Measurements from ENCODE around the gene PKDREJ.

DNA sequence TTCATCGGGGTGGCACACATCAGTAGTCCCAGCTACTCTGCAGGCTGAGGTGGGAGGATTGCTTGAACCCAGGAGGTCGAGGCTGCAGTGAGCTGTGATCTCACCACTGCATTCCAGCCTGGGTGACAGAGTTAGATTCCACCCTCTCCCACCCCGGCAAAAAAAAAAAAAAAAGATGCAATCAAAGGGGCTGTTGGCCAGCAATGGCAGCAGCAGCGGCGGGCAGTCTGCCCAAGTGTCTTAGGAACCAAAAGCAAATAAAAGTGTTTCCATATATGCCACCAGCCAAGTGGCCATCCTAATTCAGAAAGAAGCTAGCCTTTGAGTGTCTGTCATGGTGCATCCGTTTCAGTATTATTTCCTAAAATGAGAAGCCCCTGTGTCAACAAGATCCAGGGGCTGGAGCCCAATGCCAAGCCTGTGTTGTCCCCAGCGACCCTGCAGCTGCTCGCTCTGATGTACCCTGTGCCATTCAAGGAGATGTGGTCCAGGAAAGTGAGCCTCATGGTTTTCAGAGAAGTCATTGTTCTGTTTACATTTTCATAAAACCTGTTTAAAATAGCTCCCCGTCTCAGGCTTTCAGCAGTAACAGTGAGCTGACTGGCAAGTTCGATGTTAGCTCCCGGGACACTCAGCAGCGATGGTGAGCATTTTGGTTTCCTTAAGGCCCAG, 25.6 kb downstream of the PKDREJ start:
- TF ChIP-seq CTCF (conservative IDR thresholded peaks at IDR 0.05; ENCODE audit: low read length) = no peak
- no peak for TF ChIP-seq EZH2phosphoT487 (IDR thresholded peaks at IDR 0.05; ENCODE audit: borderline replicate concordance, low read depth, low read length)
